ENCODE results near the gene C3orf70.

C3orf70 gene

GRCh38 chr3:185046603-185047002 is 106.3 kb downstream of the C3orf70 start:
- DNase-seq, result no peak

GRCh38 chr3:185046164-185046515 is 106.7 kb downstream of the C3orf70 start:
- DNase-seq, result no peak

GRCh38 chr3:185042312-185043050 is 110.4 kb downstream of the C3orf70 start:
- DNase-seq, result no peak

- DNase-seq, result no peak
Measured at GRCh38 chr3:185041540-185041939, 111.3 kb downstream of the C3orf70 start.

- no peak for DNase-seq
Measured at GRCh38 chr3:185040425-185040824, 112.4 kb downstream of the C3orf70 start.

- no peak for DNase-seq
Measured at GRCh38 chr3:185037801-185038200, 115.1 kb downstream of the C3orf70 start.

GRCh38 chr3:185030951-185031350 is 121.9 kb downstream of the C3orf70 start:
- DNase-seq, result no peak

GRCh38 chr3:185030399-185030798 is 122.5 kb downstream of the C3orf70 start:
- DNase-seq, result no peak

- DNase-seq, result no peak
Measured at GRCh38 chr3:185029086-185029485, 123.8 kb downstream of the C3orf70 start.

- DNase-seq, result no peak
Measured at GRCh38 chr3:185028121-185028520, 124.7 kb downstream of the C3orf70 start.
